SU-DHL-6 (cell line): ENCODE measurements around the gene ANKRD13A.

ENCODE experiments used
- H2AFZ ChIP-seq: fragments of 200-600 bp; sonication (generic); 2 replicates; pipeline ENCODE4 v1.6.1; 2014; ENCODE audit warnings: low read depth, mild to moderate bottlenecking, moderate library complexity, mixed read lengths, antibody characterized with exemption, low read length; ENCODE audit not compliant: severe bottlenecking
- H3F3A ChIP-seq: fragments of 200-600 bp; shearing (Covaris generic); 2 replicates; pipeline ENCODE4 v1.6.0; 2016; ENCODE audit warnings: antibody characterized with exemption, mild to moderate bottlenecking; ENCODE audit not compliant: insufficient read depth
- H3K27ac ChIP-seq: fragments of 200-600 bp; sonication (generic); 2 replicates; pipeline ENCODE4 v1.5.1; 2016; ENCODE audit warnings: low read depth, mild to moderate bottlenecking, low read length, moderate library complexity, mixed read lengths
- H3K27me3 ChIP-seq: fragments of 200-600 bp; sonication (generic), shearing (Covaris generic); 2 replicates; pipeline ENCODE4 v1.6.0; 2014; ENCODE audit warnings: mild to moderate bottlenecking, low read length
- H3K36me3 ChIP-seq: fragments of 200-600 bp; sonication (generic); 2 replicates; pipeline ENCODE4 v1.6.1; 2014; ENCODE audit warnings: mild to moderate bottlenecking, low read length, mixed read lengths
- H3K4me2 ChIP-seq: fragments of 300-600, 200-600 bp; shearing (Covaris generic), sonication (generic); 2 replicates; pipeline ENCODE4 v1.6.0; 2014; ENCODE audit warnings: low read length, low read depth, mild to moderate bottlenecking; ENCODE audit not compliant: poor library complexity, severe bottlenecking
- H3K4me3 ChIP-seq: fragments of 200-600 bp; sonication (generic); 2 replicates; pipeline ENCODE4 v1.5.1; 2014; ENCODE audit warnings: antibody characterized with exemption, low read length, mild to moderate bottlenecking, mixed read lengths; ENCODE audit not compliant: insufficient read depth, poor library complexity, severe bottlenecking
- H3K79me2 ChIP-seq: fragments of 200-600 bp; sonication (generic); 2 replicates; pipeline ENCODE4 v1.6.1; 2014; ENCODE audit warnings: mild to moderate bottlenecking, low read length, moderate library complexity; ENCODE audit not compliant: insufficient read depth
- H3K9ac ChIP-seq: fragments of 200-600 bp; sonication (generic); 2 replicates; pipeline ENCODE4 v1.7.0; 2014; ENCODE audit warnings: mild to moderate bottlenecking, low read length
- H3K9me2 ChIP-seq: fragments of 200-600 bp; sonication (generic); replicated peaks from 2 replicates; pipeline ENCODE4 v1.6.1; 2014; ENCODE audit warnings: low read length; ENCODE audit not compliant: insufficient read depth
- H3K9me3 ChIP-seq: fragments of 200-600 bp; sonication (generic); 2 replicates; pipeline ENCODE4 v1.6.1; 2014; ENCODE audit warnings: low read length, mixed read lengths; ENCODE audit not compliant: insufficient read depth
- H4K20me1 ChIP-seq: fragments of 200-600 bp; sonication (generic); 2 replicates; pipeline ENCODE4 v1.6.1; 2014; ENCODE audit warnings: low read depth, mild to moderate bottlenecking, antibody characterized with exemption, low read length, moderate library complexity, mixed read lengths
- EZH2phosphoT487 ChIP-seq: fragments of 200-600 bp; sonication (generic), shearing (Covaris generic); conservative IDR thresholded peaks from 2 replicates; pipeline ENCODE4 v1.6.1; 2018; ENCODE audit warnings: mild to moderate bottlenecking, antibody characterized with exemption, low read length, moderate library complexity, mixed read lengths
- TF ChIP-seq, protein P1 (sequence below): fragments of 200-600 bp; sonication (generic); IDR thresholded peaks from one replicate; pipeline ENCODE4 v1.5.1; 2017; ENCODE audit warnings: antibody characterized with exemption, mild to moderate bottlenecking, low read length, moderate library complexity; ENCODE audit not compliant: insufficient read depth, poor library complexity, severe bottlenecking

Gene ANKRD13A

GRCh38 chr12:110001596-110001995 lies 2.4 kb downstream of the ANKRD13A start:
- Histone ChIP-seq H3K9me2 (no peaks in the 10 kb centered on the region), H3K9me3 (no peaks in the 10 kb centered on the region), H3K9ac (peak overlapping the region; percentile 88), H3K36me3 (peaks cover 15% of the 10 kb centered on the region), H2AFZ (no peak overlapping the region), H3K27me3 (no peaks in the 10 kb centered on the region), H3K4me3 (peak overlapping the region; percentile 88), H3F3A (peaks cover 72% of the 10 kb centered on the region), H3K4me2 (peak overlapping the region; percentile 92), H4K20me1 (no peaks in the 10 kb centered on the region), H3K79me2 (peaks cover 59% of the 10 kb centered on the region), H3K27ac (peak overlapping the region; percentile 97)
- TF ChIP-seq, protein P1, sequence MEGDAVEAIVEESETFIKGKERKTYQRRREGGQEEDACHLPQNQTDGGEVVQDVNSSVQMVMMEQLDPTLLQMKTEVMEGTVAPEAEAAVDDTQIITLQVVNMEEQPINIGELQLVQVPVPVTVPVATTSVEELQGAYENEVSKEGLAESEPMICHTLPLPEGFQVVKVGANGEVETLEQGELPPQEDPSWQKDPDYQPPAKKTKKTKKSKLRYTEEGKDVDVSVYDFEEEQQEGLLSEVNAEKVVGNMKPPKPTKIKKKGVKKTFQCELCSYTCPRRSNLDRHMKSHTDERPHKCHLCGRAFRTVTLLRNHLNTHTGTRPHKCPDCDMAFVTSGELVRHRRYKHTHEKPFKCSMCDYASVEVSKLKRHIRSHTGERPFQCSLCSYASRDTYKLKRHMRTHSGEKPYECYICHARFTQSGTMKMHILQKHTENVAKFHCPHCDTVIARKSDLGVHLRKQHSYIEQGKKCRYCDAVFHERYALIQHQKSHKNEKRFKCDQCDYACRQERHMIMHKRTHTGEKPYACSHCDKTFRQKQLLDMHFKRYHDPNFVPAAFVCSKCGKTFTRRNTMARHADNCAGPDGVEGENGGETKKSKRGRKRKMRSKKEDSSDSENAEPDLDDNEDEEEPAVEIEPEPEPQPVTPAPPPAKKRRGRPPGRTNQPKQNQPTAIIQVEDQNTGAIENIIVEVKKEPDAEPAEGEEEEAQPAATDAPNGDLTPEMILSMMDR, result no peak
- TF ChIP-seq EZH2phosphoT487, result no peak

- no peaks in the 10 kb centered on the region for H3K9me2 ChIP-seq
- peak overlapping the region; percentile 88 for H3K4me3 ChIP-seq
- TF ChIP-seq, protein P1, result no peak
- no peak for TF ChIP-seq EZH2phosphoT487
- no peaks in the 10 kb centered on the region for H4K20me1 ChIP-seq
- H3K79me2 ChIP-seq, result peaks cover 72% of the 10 kb centered on the region
- H3F3A ChIP-seq, result peaks cover 70% of the 10 kb centered on the region
- no peak overlapping the region for H2AFZ ChIP-seq
- H3K4me2 ChIP-seq, result peak overlapping the region; percentile 92
- peak overlapping the region; percentile 88 for H3K9ac ChIP-seq
- no peaks in the 10 kb centered on the region for H3K9me3 ChIP-seq
- H3K27ac ChIP-seq, result peak overlapping the region; percentile 97
- H3K27me3 ChIP-seq, result no peaks in the 10 kb centered on the region
- peaks cover 17% of the 10 kb centered on the region for H3K36me3 ChIP-seq
Measured at GRCh38 chr12:110002676-110003515, 3.7 kb downstream of the ANKRD13A start.

- peak overlapping the region; percentile 22 for H3K4me3 ChIP-seq
- H3K36me3 ChIP-seq, result peaks cover 17% of the 10 kb centered on the region
- H3K9ac ChIP-seq, result peak overlapping the region; percentile 88
- no peak overlapping the region for H2AFZ ChIP-seq
- H3K79me2 ChIP-seq, result peaks cover 85% of the 10 kb centered on the region
- no peaks in the 10 kb centered on the region for H3K27me3 ChIP-seq
- H4K20me1 ChIP-seq, result no peaks in the 10 kb centered on the region
- H3K9me2 ChIP-seq, result no peaks in the 10 kb centered on the region
- H3K9me3 ChIP-seq, result no peaks in the 10 kb centered on the region
- peaks cover 74% of the 10 kb centered on the region for H3F3A ChIP-seq
- peak overlapping the region; percentile 97 for H3K27ac ChIP-seq
- peak overlapping the region; percentile 92 for H3K4me2 ChIP-seq
- TF ChIP-seq, protein P1, result no peak
- TF ChIP-seq EZH2phosphoT487, result no peak
Measured at GRCh38 chr12:110004598-110004997, 5.4 kb downstream of the ANKRD13A start.
